ENCODE data around the gene SH3BP5L.

The SH3BP5L gene

GRCh38 chr1:248811514-248812490 is 13.9 kb downstream of the SH3BP5L start:
- no peak overlapping the region for H3K4me3 ChIP-seq (replicated peaks in 1 of 2; ENCODE audit: low read depth in 2 of 2, low read length in 2 of 2)
- TF ChIP-seq CTCF (IDR thresholded peaks at IDR 0.05; ENCODE audit: low read depth, low read length): peak; percentile 18
- no peak for DNase-seq (ENCODE audit: low read depth in 2 of 2)

- no peak overlapping the region for H3K4me3 ChIP-seq (replicated peaks in 1 of 2; ENCODE audit: low read depth in 2 of 2, low read length in 2 of 2)
- peak; percentile 58 to 75 for DNase-seq (ENCODE audit: low read depth in 2 of 2)
- no peak for TF ChIP-seq CTCF (IDR thresholded peaks at IDR 0.05; ENCODE audit: low read depth, low read length)
Observed at GRCh38 chr1:248810727-248811513, 14.8 kb downstream of the SH3BP5L start.

- H3K4me3 ChIP-seq (replicated peaks in 1 of 2; ENCODE audit: low read depth in 2 of 2, low read length in 2 of 2): no peak overlapping the region
- DNase-seq (ENCODE audit: low read depth in 2 of 2): no peak
- TF ChIP-seq CTCF (IDR thresholded peaks at IDR 0.05; ENCODE audit: low read depth, low read length): no peak
Observed at GRCh38 chr1:248810000-248810726, 15.6 kb downstream of the SH3BP5L start.

- no peak for DNase-seq (ENCODE audit: low read depth in 2 of 2)
- H3K4me3 ChIP-seq (replicated peaks in 1 of 2; ENCODE audit: low read depth in 2 of 2, low read length in 2 of 2): no peak overlapping the region
- TF ChIP-seq CTCF (IDR thresholded peaks at IDR 0.05; ENCODE audit: low read depth, low read length): no peak
Observed at GRCh38 chr1:248808876-248809275, 16.8 kb downstream of the SH3BP5L start.

GRCh38 chr1:248807067-248807737 is 18.5 kb downstream of the SH3BP5L start:
- peak; percentile 57 to 59 for DNase-seq (ENCODE audit: low read depth in 2 of 2)
- H3K4me3 ChIP-seq (replicated peaks in 1 of 2; ENCODE audit: low read depth in 2 of 2, low read length in 2 of 2): no peak overlapping the region
- peak; percentile 82 for TF ChIP-seq CTCF (IDR thresholded peaks at IDR 0.05; ENCODE audit: low read depth, low read length)

- no peak overlapping the region for H3K4me3 ChIP-seq (replicated peaks in 1 of 2; ENCODE audit: low read depth in 2 of 2, low read length in 2 of 2)
- TF ChIP-seq CTCF (IDR thresholded peaks at IDR 0.05; ENCODE audit: low read depth, low read length): no peak
- no peak for DNase-seq (ENCODE audit: low read depth in 2 of 2)
Observed at GRCh38 chr1:248805876-248806275, 19.8 kb downstream of the SH3BP5L start.

Measured in cardiac fibroblast (primary cell).